GM21367 (cell line): ENCODE measurements around the gene MAGEA10.
"Not testable (repeated sequence)": the region's sequence is repeated elsewhere in the genome, so short reads cannot be mapped to it uniquely, and the experiment has no call there.

Source experiments
- ATAC-seq: cut with Tn5 transposase; IDR thresholded peaks from one replicate; pipeline ENCODE4 v1.9.1; 2021; ENCODE audit not compliant: unreplicated experiment

Gene MAGEA10

GRCh38 chrX:152138388-152138784 is at the start of gene MAGEA10:
Gene MAGEA10 (minus strand): TSS chrX:152138577. CDS start chrX:152135620, 2,957 bp downstream.
- ATAC-seq = no peak

DNA sequence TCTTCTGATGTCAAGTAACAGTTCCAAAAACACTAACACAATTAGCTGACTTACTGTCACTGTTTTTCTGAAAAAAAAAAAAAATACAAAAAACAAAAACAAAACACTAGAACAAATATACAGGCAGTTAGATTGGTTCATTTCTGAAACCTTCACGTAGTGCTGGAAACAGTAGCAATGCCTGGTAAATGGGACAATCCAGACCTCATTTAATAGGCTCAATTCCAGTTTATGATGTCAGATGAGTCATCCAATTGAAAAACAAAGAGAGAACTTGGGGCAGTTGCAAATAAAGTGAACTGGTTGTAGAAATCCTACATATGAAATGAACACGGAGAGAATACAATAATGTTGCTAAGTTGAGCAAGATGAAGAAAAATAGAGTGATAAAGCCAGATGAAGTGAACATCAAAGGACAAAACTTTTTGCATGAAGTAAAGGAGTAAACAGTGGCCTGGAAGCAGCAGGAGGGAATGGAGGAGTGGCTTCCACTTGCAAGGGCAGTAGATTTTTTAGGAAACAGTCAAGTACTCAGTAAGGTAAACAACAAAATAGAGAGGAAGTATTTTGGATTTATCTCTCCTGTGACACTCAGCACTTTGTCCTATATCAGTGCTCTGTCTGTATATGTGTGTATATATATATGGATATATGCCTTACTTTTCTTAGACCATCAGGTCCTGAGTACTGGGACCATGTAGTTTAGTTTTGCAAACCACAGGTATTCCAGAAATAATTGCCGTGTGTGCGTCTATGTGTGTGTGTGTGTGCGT is 39.3 kb upstream of the MAGEA10 start:
- ATAC-seq = no peak

DNA sequence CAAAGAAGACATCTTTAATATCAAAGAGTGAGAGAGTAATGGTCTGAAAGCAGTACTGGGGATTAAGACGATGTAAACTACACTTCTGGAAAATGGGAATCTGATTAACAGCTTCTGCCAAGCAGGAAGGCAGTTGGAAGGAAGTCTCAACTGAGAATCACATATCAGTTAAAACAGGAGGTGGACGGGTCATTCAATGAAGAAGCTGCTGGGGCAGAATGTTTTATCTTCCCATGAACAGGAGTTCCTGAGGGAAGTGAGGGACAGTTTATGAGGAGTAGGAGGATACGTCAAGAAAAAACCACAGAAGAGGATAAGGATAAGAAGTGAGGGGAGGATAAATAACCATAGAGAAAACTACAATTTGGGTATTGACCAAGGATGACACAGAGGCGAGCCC is 38.7 kb upstream of the MAGEA10 start:
- no peak for ATAC-seq

DNA sequence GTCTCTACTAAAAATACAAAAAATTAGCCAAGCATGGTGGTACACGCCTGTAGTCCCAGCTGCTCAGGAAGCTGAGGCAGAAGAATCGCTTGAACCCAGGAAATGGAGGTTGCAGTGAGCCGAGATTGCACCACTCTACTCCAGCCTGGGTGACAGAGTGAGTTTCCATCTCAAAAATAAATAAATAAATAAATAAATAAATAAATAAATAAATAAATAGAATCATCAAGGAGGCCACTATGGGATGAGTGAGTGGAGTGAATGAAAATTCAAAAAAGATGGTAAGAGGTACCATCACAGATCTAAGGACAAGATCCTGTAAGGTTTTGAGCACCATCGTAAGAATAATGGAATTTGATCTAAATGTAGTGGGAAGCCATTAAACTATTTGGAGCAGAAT is 37.5 kb upstream of the MAGEA10 start:
- ATAC-seq = not testable (repeated sequence)

DNA sequence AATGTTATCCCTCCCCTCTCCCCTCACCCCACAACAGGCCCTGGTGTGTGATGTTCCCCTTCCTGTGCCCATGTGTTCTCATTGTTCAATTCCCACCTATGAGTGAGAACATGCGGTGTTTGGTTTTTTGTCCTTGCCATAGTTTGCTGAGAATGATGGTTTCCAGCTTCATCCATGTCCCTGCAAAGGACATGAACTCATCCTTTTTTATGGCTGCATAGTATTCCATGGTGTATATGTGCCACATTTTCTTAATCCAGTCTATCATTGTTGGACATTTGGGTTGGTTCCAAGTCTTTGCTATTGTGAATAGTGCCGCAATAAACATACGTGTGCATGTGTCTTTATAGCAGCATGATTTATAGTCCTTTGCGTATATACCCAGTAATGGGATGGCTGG is 35.5 kb upstream of the MAGEA10 start:
- not testable (repeated sequence) for ATAC-seq

DNA sequence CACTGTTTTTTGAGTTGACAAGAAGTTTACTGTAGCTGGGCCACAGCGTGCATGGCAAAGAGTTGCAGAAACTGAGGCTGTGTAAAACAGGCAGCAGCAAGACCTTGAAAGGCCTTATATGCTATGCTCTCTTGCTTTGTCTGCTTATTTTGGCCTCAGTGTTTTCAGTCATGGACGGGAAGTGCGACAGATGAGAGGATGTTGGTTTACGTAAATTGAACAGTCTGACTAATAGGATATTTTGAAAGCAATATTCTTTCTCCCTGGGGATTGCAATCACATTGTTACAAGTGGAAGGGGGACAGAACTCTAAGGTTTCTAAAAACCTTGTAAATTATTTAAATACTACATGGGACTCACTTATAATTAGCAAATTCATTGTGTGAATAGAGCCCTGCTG is 32.2 kb upstream of the MAGEA10 start:
- ATAC-seq = no peak

DNA sequence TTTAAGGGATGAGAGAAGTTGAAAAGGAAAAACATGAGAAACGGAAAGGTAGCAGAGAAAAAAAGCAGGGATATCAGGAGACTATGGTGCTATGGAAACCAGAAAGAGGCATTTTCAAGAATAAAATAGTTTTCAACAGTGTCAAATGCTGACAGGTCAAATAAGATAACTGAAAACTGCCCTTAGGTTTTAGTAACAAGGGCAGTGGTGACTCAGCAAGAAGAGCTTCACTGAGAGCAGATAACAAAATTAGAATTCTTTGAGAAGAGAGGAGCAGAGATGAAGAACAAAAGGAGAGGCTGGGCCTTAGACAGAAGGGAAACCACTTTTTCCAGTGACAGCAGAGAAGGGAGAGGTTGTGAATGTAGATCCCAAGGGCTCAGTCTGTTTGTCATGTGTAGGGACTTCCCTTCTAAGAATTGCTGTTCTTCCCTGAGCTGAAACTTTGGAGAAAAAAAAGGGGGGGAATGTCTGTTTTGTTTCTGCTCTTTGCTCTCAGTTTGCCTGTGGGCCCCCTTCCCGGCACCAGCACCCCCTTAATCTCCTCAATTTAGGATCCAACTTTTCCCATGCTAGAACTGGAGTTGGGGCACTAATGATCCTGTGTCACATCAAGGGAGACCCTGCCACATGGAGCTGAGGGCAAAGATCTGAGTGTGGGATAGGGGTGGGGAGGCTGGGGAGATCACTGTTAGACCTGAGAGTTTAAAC is 26.8 kb upstream of the MAGEA10 start:
- no peak for ATAC-seq

- ATAC-seq = no peak
Observed at GRCh38 chrX:152157042-152157441, 18.7 kb upstream of the MAGEA10 start.

GRCh38 chrX:152155766-152156310 is 17.5 kb upstream of the MAGEA10 start:
- ATAC-seq = no peak

DNA sequence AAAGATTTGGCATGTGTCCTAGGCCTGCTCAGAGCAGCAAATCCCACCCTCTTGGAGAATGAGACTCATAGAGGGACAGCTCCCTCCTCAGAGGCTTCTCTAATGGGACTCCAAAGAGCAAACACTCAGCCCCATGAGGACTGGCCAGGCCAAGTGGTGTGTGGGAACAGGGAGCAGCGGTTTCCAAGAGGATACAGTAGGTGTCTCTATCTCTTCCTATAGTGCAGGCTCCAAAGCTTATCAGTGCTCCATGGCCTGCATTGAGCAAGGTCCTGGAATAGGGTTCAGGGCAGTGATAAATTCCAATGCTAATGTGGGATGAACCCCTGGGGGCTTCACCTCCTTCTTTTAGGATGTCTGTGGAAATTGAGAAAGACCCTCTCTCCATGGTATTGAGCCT is 15.7 kb upstream of the MAGEA10 start:
- ATAC-seq = no peak

GRCh38 chrX:152151256-152151655 is 12.9 kb upstream of the MAGEA10 start:
- no peak for ATAC-seq

- no peak for ATAC-seq
Observed at GRCh38 chrX:152149648-152150047, 11.3 kb upstream of the MAGEA10 start.

DNA sequence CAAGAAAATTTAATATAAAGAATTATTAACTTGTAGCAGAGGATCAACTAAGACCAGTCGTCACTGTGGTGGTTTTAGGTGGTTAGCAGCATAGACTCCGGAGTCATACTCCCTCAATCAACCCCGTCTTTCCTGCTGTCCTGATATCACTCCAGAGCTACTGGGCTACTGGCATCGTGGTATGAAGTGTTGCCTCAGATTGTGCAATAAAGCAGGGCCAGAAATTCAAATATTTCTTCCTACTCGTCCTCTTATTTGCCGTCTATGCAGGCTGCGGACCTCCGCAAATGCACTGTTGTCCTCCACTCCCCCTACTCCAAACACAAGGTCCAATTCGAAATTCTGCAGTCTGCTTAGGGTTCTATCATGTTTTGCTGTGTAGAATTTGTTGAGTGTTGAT is 1.2 kb upstream of the MAGEA10 start:
- no peak for ATAC-seq

GRCh38 chrX:152137771-152138387 is 498 bp downstream of the MAGEA10 start:
- no peak for ATAC-seq

- no peak for ATAC-seq
Observed at GRCh38 chrX:152136312-152136711, 2.1 kb downstream of the MAGEA10 start.

GRCh38 chrX:152131525-152131924 is 6.9 kb downstream of the MAGEA10 start:
- no peak for ATAC-seq

DNA sequence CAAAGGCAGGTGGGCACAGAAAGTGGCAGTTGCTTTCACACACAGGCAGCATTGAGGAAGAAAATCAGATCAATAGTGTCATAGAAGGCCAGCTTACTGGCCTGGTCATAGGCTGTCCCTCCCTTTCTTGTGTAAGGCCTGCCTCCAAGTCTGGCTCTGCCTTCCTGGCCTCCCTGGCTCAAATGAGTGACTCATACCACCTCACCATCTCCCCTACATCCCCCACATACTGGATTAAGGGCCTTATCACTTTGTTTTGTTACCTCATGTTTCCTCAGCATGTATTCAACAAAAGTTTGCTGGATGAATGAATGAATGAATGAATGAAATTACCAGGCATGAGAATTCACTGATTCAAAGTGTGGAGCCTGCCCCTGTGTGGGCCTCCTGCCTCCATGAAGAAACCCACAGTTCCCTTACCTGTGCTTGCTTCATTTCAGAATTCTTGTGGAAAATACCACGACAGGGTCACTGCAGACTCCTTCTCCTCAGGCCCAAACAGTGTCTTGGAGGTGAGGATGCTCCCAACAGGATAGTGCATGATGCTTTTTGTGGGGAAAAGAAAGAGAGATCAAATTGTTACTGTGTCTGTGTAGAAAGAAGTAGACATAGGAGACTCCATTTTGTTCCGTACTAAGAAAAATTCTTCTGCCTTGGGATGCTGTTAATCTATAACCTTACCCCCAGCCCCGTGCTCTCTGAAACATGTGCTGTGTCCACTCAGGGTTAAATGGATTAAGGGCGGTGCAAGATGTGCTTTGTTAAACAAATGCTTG is 9.1 kb downstream of the MAGEA10 start:
- ATAC-seq = not testable (repeated sequence)

GRCh38 chrX:152117305-152117704 is 21.1 kb downstream of the MAGEA10 start:
- no peak for ATAC-seq

DNA sequence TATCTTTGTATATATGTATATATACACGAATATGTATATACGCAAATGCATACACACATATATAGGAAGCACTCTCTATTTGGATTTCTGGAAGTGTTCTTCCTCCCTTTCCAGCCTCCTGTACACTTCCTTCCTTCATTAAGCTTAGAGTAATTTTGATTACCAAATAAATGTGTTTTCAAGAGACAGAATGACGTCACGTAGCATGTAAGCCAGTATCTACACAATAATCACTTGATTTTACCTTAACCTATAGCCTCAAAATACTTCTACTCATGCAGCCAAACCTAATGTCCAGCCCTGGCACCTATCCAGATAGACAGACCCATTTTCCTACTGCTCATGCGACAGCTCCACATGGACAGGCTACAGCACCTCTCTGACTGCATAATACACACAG is 29.9 kb downstream of the MAGEA10 start:
- ATAC-seq = no peak

DNA sequence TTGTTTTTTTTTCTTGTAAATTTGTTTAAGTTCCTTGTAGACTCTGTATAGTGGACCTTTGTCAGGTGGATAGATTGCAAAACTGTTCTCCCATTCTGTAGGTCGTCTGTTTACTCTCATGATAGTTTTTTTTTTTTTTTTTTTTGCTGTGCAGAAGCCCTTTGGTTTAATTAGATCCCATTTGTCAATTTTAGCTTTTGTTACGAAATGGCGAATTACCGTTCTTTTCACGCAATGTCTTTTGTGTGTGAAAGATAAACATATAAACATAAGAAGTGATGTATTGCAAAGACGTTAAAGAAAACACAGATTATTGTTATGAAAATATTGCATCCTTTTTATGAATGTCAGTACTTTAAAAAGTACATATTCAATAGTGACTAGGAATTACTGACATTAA is 34.5 kb downstream of the MAGEA10 start:
- no peak for ATAC-seq

DNA sequence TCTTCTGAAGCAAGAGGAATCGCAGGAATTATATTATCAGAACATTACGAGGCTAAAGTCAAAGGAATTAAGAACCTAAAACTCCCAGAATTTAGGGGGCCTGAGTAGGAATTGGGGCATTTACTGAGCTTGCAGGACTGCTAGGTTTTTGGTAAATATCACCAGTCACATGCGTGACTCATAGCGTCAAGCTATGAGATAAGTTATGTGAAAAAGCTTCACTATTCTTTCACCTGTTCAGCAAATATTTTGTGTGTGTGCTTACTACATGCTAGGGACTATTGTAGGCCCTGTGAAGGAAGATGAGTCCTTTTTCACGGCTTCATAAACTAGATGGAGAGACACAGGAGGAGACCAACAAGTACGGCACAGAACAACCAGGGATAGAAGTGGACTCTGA is 52.2 kb downstream of the MAGEA10 start:
- ATAC-seq = no peak
